Breast epithelium (tissue), 4 donors: Measurements from ENCODE around the gene SYT14. TPM values are rescaled to one million over a fixed set of nuclear protein-coding genes. Genes with fewer than 3 reads are reported as not detected.
"Not testable (repeated sequence)": the region's sequence is repeated elsewhere in the genome, so short reads cannot be mapped to it uniquely, and the experiment has no call there.

ENCODE experiments used
- DNase-seq, 2 donors: peaks; one replicate each; pipeline ENCODE4 v3.0.0-alpha.2; 2019; ENCODE audit warnings: low spot score in 2 of 2
- H3K27ac ChIP-seq, 2 donors: fragments of 200-600 bp; sonication (generic) in 1 of 2; one replicate each; pipeline ENCODE4 v1.5.1; 2016 to 2019; ENCODE audit warnings: mild to moderate bottlenecking in 1 of 2
- H3K27me3 ChIP-seq, 2 donors: fragments of 200-600 bp; sonication (generic) in 1 of 2; one replicate each; pipeline versions ENCODE4 v1.5.1 to v1.6.0; 2017 to 2019; ENCODE audit warnings: control low read depth in 1 of 2, mild to moderate bottlenecking in 1 of 2
- H3K36me3 ChIP-seq: fragments of 200-600 bp; one replicate; pipeline ENCODE4 v1.5.1; 2019
- H3K4me1 ChIP-seq, 2 donors: fragments of 200-600 bp; sonication (generic); one replicate each; pipeline ENCODE4 v1.5.1; 2016 to 2019; ENCODE audit warnings: control low read depth in 1 of 2
- H3K4me3 ChIP-seq, 3 donors: fragments of 200-600 bp; sonication (generic); 1 replicate in 2 of 3; 2 replicates in 1 of 3; pipeline ENCODE4 v1.5.1; 2016 to 2019; ENCODE audit warnings: mild to moderate bottlenecking in 3 of 3, moderate library complexity in 2 of 3
- H3K9me3 ChIP-seq, 2 donors: fragments of 200-600 bp; sonication (generic) in 1 of 2; one replicate each; pipeline ENCODE4 v1.5.1; 2016 to 2019; ENCODE audit warnings: control low read depth in 1 of 2
- CTCF ChIP-seq, 3 donors: fragments of 450-650 bp; IDR thresholded peaks; one replicate each; pipeline ENCODE4 v1.5.1; 2016 to 2017; ENCODE audit warnings: antibody characterized with exemption in 3 of 3, mild to moderate bottlenecking in 3 of 3, moderate library complexity in 3 of 3
- POLR2A ChIP-seq: fragments of 450-650 bp; IDR thresholded peaks from one replicate; pipeline ENCODE4 v1.6.1; 2016; ENCODE audit warnings: antibody characterized with exemption, mild to moderate bottlenecking, moderate library complexity
- POLR2AphosphoS5 ChIP-seq, 3 donors: sonication (generic); formaldehyde crosslinking; IDR thresholded peaks; one replicate each; pipeline ENCODE4 v1.6.1; 2017; ENCODE audit warnings: antibody characterized with exemption in 3 of 3
- intact Hi-C: fragments of 100-400 bp; cut with DNase I; formaldehyde crosslinking; loops from one replicate; pipeline ENCODE4 v1.15.1; 2023; ENCODE audit warnings: low total_unique reads
- total RNA-seq, 3 donors: library from RNA; depleted of rRNA; stranded (reverse); fragments of >200 nt; gene quantifications; one replicate each; pipeline ENCODE4 v1.1.0, GENCODE V29; 2016

The SYT14 gene
- total RNA-seq, 3 donors from 2014 or later, result 0.73 TPM; not detected in 2

DNA sequence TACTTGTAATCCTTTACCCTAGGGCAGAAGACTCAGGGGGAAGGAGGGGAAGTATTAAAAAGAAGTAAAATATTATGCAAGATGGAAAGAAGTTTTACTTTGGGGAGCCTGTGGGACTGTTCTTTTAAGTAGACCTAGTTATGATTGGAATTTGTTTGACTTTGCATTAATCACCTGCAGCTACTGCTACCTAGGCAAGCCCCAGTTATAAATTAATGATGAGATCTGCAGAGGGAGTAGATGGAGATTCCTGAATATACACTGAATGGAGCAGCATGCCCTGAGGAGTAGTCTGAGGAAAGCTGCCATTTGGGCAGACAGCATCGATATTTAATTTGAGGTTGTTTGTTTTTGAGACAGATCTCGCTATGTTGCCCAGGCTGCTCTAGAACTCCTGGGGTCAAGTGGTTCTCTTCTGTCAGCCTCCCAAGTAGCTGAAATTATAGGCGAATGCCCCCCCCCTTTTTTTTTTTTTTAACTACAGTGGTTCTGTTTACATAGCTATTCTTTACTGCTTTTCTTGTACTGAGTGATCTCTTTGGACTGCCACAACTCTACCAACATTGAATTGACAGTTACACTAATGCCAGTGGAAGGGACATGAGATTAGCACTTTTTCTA lies 213.1 kb downstream of the SYT14 start:
- no peak for DNase-seq
- Histone ChIP-seq H3K27ac (no peak overlapping the region), H3K9me3 (no peaks in the 10 kb centered on the region), H3K27me3 (no peaks in the 10 kb centered on the region), H3K36me3 (no peaks in the 10 kb centered on the region), H3K4me3 (no peak overlapping the region), H3K4me1 (no peaks in the 10 kb centered on the region)
- intact Hi-C loops, result no loop called here
- no peak for TF ChIP-seq POLR2A

- no peak for DNase-seq
- no peaks in the 10 kb centered on the region for H3K27me3 ChIP-seq
- H3K4me1 ChIP-seq, result no peaks in the 10 kb centered on the region
- no peaks in the 10 kb centered on the region for H3K9me3 ChIP-seq
- no peak for TF ChIP-seq CTCF (IDR thresholded peaks at IDR 0.05)
- no peak for TF ChIP-seq POLR2A
- no peak for TF ChIP-seq POLR2AphosphoS5 (IDR thresholded peaks at IDR 0.05)
- no peak overlapping the region for H3K27ac ChIP-seq
- intact Hi-C loops, result no loop called here
- no peak overlapping the region for H3K4me3 ChIP-seq
- H3K36me3 ChIP-seq, result no peaks in the 10 kb centered on the region
These were observed 221.2 kb downstream of the SYT14 start for GRCh38 chr1:210159211-210159610.

GRCh38 chr1:210170220-210170619 lies 232.2 kb downstream of the SYT14 start:
- intact Hi-C loops, result no loop called here
- Histone ChIP-seq H3K27me3 (no peaks in the 10 kb centered on the region), H3K4me3 (no peak overlapping the region), H3K36me3 (no peaks in the 10 kb centered on the region), H3K27ac (no peak overlapping the region), H3K9me3 (no peaks in the 10 kb centered on the region), H3K4me1 (no peaks in the 10 kb centered on the region)
- no peak for DNase-seq
- TF ChIP-seq POLR2AphosphoS5 (IDR thresholded peaks at IDR 0.05) (no peak), CTCF (IDR thresholded peaks at IDR 0.05) (no peak), POLR2A (no peak)

DNA sequence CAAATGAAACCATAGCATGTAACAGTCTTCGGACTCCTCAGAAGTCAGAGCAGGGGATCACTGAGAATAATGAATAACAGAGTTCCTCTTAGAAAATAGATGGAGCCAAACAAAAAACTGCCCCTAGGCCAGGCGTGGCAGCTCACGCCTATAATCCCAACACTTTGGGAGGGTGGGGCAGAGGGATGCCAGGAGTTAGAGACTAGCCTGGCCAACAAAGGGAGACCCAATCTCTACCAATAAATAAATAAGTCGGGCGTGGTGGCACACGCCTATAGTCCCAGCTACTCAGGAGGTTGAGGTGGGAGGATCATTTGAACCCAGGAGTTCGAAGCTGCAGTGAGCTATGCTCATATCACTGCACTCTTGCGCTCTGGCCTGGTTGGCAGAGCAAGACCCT lies 236.1 kb downstream of the SYT14 start:
- H3K4me3 ChIP-seq, result no peak overlapping the region
- H3K4me1 ChIP-seq, result no peaks in the 10 kb centered on the region
- H3K27me3 ChIP-seq, result no peaks in the 10 kb centered on the region
- H3K36me3 ChIP-seq, result no peaks in the 10 kb centered on the region
- intact Hi-C loops, result no loop called here
- no peak for TF ChIP-seq POLR2AphosphoS5 (IDR thresholded peaks at IDR 0.05)
- no peak for TF ChIP-seq POLR2A
- no peak for TF ChIP-seq CTCF (IDR thresholded peaks at IDR 0.05)
- no peaks in the 10 kb centered on the region for H3K9me3 ChIP-seq
- H3K27ac ChIP-seq, result no peak overlapping the region
- DNase-seq, result no peak

DNA sequence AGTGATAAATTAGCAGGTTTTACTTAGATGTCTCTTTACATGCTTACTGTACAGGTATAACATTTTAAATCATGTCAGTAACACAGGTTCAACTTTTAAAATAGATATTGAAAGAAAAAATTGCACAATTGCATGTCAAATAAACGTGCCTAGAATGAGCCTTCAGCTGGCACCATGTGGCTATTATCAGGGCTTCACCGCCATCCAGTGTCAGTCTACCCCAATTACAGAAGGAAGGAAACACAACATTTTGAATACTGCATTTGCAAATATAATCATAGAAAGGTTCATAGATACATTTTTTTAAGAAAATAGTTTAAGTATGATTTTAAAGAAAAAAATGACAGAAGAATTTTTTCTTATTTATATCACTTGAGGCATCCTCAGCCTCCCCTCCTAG lies 247.0 kb downstream of the SYT14 start:
- no peak overlapping the region for H3K4me3 ChIP-seq
- H3K27me3 ChIP-seq, result no peaks in the 10 kb centered on the region
- no peak for DNase-seq
- H3K27ac ChIP-seq, result no peak overlapping the region
- no peaks in the 10 kb centered on the region for H3K9me3 ChIP-seq
- intact Hi-C loops, result no loop called here
- H3K36me3 ChIP-seq, result no peaks in the 10 kb centered on the region
- H3K4me1 ChIP-seq, result no peaks in the 10 kb centered on the region
- TF ChIP-seq POLR2A (no peak), POLR2AphosphoS5 (IDR thresholded peaks at IDR 0.05) (no peak), CTCF (IDR thresholded peaks at IDR 0.05) (no peak)

GRCh38 chr1:210187849-210188606 lies 250.0 kb downstream of the SYT14 start:
- intact Hi-C loops, H3K4me1 ChIP-seq, H3K9me3 ChIP-seq, H3K27ac ChIP-seq, H3K36me3 ChIP-seq, DNase-seq, H3K4me3 ChIP-seq, H3K27me3 ChIP-seq: not testable (repeated sequence)
